ENCODE results near the gene AMPH.
"Not testable (repeated sequence)": the region's sequence is repeated elsewhere in the genome, so short reads cannot be mapped to it uniquely, and the experiment has no call there.

Gene AMPH

GRCh38 chr7:38345299-38346172 lies 285.6 kb downstream of the AMPH start:
- not testable (repeated sequence) for DNase-seq

- DNase-seq: not testable (repeated sequence)
Measured at GRCh38 chr7:38344741-38345140, 286.4 kb downstream of the AMPH start.

- not testable (repeated sequence) for DNase-seq
Measured at GRCh38 chr7:38342135-38342534, 289.0 kb downstream of the AMPH start.

GRCh38 chr7:38341172-38341705 lies 289.9 kb downstream of the AMPH start:
- DNase-seq: peak; percentile 41

- DNase-seq: no peak
Measured at GRCh38 chr7:38339953-38340819, 291.0 kb downstream of the AMPH start.

GRCh38 chr7:38336148-38336515 lies 295.0 kb downstream of the AMPH start:
- DNase-seq: not testable (repeated sequence)

GRCh38 chr7:38335492-38336147 lies 295.6 kb downstream of the AMPH start:
- peak; percentile 89 for DNase-seq

GRCh38 chr7:38335128-38335491 lies 296.1 kb downstream of the AMPH start:
- no peak for DNase-seq

GRCh38 chr7:38334163-38334562 lies 297.0 kb downstream of the AMPH start:
- DNase-seq: no peak
